HepG2 (cell line): ENCODE measurements around the gene BMPR1B. TPM values are rescaled to one million over a fixed set of nuclear protein-coding genes. Genes with fewer than 3 reads are reported as not detected.

Experiments
- ATAC-seq: fragments of 200-7000 bp; cut with Tn5 transposase; 3 replicates; pipeline ENCODE4 v1.9.1; 2020; ENCODE audit warnings: mild to moderate bottlenecking, moderate library complexity
- BruUV-seq: library from RNA; stranded (reverse); fragments of 400-500 nt; replicated peaks from 2 replicates; lab custom pipeline; 2021; lab: Mats Ljungman, UMichigan
- CTCF ChIA-PET: fragments of 300-600 bp; formaldehyde crosslinking; extraction: SDS; loops from one replicate; lab custom pipeline; 2021; ENCODE audit warnings: low total read pairs, inconsistent platforms, low intra/inter-chr PET ratio; lab: Yijun Ruan, JAX
- POLR2A ChIA-PET: fragments of 350-600 bp; sonication (Branson Sonifier 250); formaldehyde crosslinking; loops from one replicate; lab custom pipeline; 2020; ENCODE audit warnings: antibody characterized with exemption, inconsistent platforms; lab: Yijun Ruan, JAX
- DNase-seq: peaks from one replicate; pipeline ENCODE4 v3.0.0-alpha.2; 2015; ENCODE audit warnings: low spot score
- FAIRE-seq: peaks from 3 replicates; lab custom pipeline; 2011; peaks lifted over from hg19 to GRCh38; lab: Jason Lieb, UNC
- H2AFZ ChIP-seq: one replicate; pipeline ENCODE4 v1.6.1; 2011; ENCODE audit warnings: low read length, inconsistent platforms
- H3K27ac ChIP-seq: fragments of 300-600 bp; 3 replicates; pipeline ENCODE4 v1.8.0; 2011; ENCODE audit warnings: mixed run types, mild to moderate bottlenecking, mixed read lengths, low read length, inconsistent platforms; ENCODE audit not compliant: insufficient read depth; ENCODE audit errors: extremely low read length
- H3K27me3 ChIP-seq, 2 experiments: fragments of 200-600 bp in 1 of 2; 2 replicates in 1 of 2; 3 replicates in 1 of 2; pipeline versions ENCODE4 v1.6.0 to v1.8.0; 2011; ENCODE audit warnings: low read length in 2 of 2, mild to moderate bottlenecking in 2 of 2, moderate library complexity in 2 of 2, inconsistent platforms in 1 of 2; ENCODE audit not compliant: insufficient read depth in 2 of 2, control insufficient read depth in 1 of 2
- H3K36me3 ChIP-seq, 2 experiments: fragments of 200-600 bp in 1 of 2; replicated peaks in 1 of 2; 2 replicates in 1 of 2; 3 replicates in 1 of 2; pipeline versions ENCODE4 v1.5.1 to v1.8.0; 2011; ENCODE audit warnings: low read length in 2 of 2, inconsistent platforms in 1 of 2; ENCODE audit not compliant: insufficient read depth in 2 of 2, control insufficient read depth in 1 of 2
- H3K4me1 ChIP-seq: 2 replicates; pipeline ENCODE4 v1.5.1; 2012; ENCODE audit warnings: low read length, inconsistent platforms; ENCODE audit not compliant: insufficient read depth
- H3K4me2 ChIP-seq: 2 replicates; pipeline ENCODE4 v1.6.0; 2011; ENCODE audit warnings: low read depth, low read length, inconsistent platforms
- H3K4me3 ChIP-seq, 3 experiments: fragments of 200-600 bp in 1 of 3; sonication (generic), shearing (Covaris generic) in 1 of 3; replicated peaks in 1 of 3; 2 replicates each; pipeline ENCODE4 v1.5.1; 2011 to 2016; ENCODE audit warnings: low read length in 3 of 3, inconsistent platforms in 2 of 3, low read depth in 2 of 3, mild to moderate bottlenecking in 2 of 3, control low read depth in 1 of 3, mixed read lengths in 1 of 3; ENCODE audit not compliant: insufficient read depth in 1 of 3
- H3K79me2 ChIP-seq: one replicate; pipeline ENCODE4 v1.6.1; 2011; ENCODE audit warnings: low read length, inconsistent platforms; ENCODE audit not compliant: insufficient read depth
- H3K9ac ChIP-seq: 2 replicates; pipeline ENCODE4 v1.6.0; 2011; ENCODE audit warnings: mild to moderate bottlenecking, low read depth, low read length, inconsistent platforms; ENCODE audit not compliant: insufficient read depth
- H3K9me3 ChIP-seq: 2 replicates; pipeline ENCODE4 v1.5.1; 2012; ENCODE audit warnings: mild to moderate bottlenecking, low read length
- H4K20me1 ChIP-seq: 2 replicates; pipeline ENCODE4 v1.6.0; 2011; ENCODE audit warnings: inconsistent platforms, mild to moderate bottlenecking, low read length, moderate library complexity; ENCODE audit not compliant: insufficient read depth
- MEIS2 ChIP-seq: sonication (generic); formaldehyde crosslinking; IDR thresholded peaks from 2 replicates; pipeline ENCODE4 v1.9.0; 2021; ENCODE audit warnings: mild to moderate bottlenecking, missing genetic modification reagents
- MLXIP ChIP-seq: sonication (generic); formaldehyde crosslinking; IDR thresholded peaks from 2 replicates; pipeline ENCODE4 v1.9.0; 2021; ENCODE audit warnings: missing genetic modification reagents, borderline replicate concordance
- RBAK ChIP-seq: sonication (generic); formaldehyde crosslinking; IDR thresholded peaks from 2 replicates; pipeline ENCODE4 v1.5.1; 2020; ENCODE audit warnings: mild to moderate bottlenecking, missing genetic modification reagents
- REL ChIP-seq: sonication (generic); formaldehyde crosslinking; conservative IDR thresholded peaks from 2 replicates; pipeline ENCODE4 v1.8.0; 2022; ENCODE audit warnings: mild to moderate bottlenecking, missing genetic modification reagents, moderate library complexity
- ZHX2 ChIP-seq, 2 experiments: sonication (generic) in 1 of 2; formaldehyde crosslinking in 1 of 2; IDR thresholded peaks; 2 replicates each; pipeline versions ENCODE4 v1.6.1 to v1.9.0; 2014 to 2022; ENCODE audit warnings: antibody characterized with exemption in 1 of 2, borderline replicate concordance in 1 of 2, inconsistent platforms in 1 of 2, low read depth in 1 of 2, missing genetic modification reagents in 1 of 2
- ZNF710 ChIP-seq: sonication (generic); formaldehyde crosslinking; IDR thresholded peaks from 2 replicates; pipeline ENCODE4 v1.5.0; 2020; ENCODE audit warnings: mild to moderate bottlenecking, missing genetic modification reagents, borderline replicate concordance
- WGBS: methylation state at CpG from one replicate; pipeline ENCODE4 v1.1.6; 2017; ENCODE audit warnings: low lambda C conversion rate; 5-methylcytosine and 5-hydroxymethylcytosine counted together
- in situ Hi-C: cut with HindIII; loops from 2 replicates; pipeline ENCODE4 v1.10.0; 2017; ENCODE audit warnings: low pct_unique_long_range_greater_than_20kb; ENCODE audit not compliant: extremely low pct_ligation_motif_present
- intact Hi-C: fragments of 100-400 bp; cut with micrococcal nuclease; formaldehyde crosslinking; loops from one replicate; pipeline ENCODE4 v1.10.0; 2022; ENCODE audit not compliant: unreplicated experiment
- polyA plus RNA-seq, 8 experiments: library from polyadenylated mRNA; depleted of rRNA in 3 of 8; stranded (reverse) in 7 of 8; unstranded in 1 of 8; fragments of >200 nt; fragmentation: Illumina TruSeq in 4 of 8; extraction: Trizol in 4 of 8; gene quantifications; 2 replicates each; pipeline versions ENCODE4 v1.2.1 to v1.2.3, GENCODE V29; 2011 to 2016; ENCODE audit warnings: low read depth in 4 of 8, missing spikeins in 1 of 8, mixed read lengths in 1 of 8; ENCODE audit not compliant: insufficient read depth in 1 of 8
- total RNA-seq, 5 experiments: library from RNA; depleted of rRNA; stranded (reverse); fragments of >200 nt; fragmentation: Illumina TruSeq; extraction: Trizol; gene quantifications; 2 replicates each; pipeline ENCODE4 v1.2.3, GENCODE V29; 2016; ENCODE audit warnings: low read depth in 1 of 5
- TF ChIP-seq, protein P1 (sequence below), 2 experiments: sonication (generic) in 1 of 2; formaldehyde crosslinking in 1 of 2; IDR thresholded peaks; 2 replicates each; pipeline versions ENCODE4 v1.4.0 to v1.6.1; 2018 to 2020; ENCODE audit warnings: missing genetic modification reagents in 2 of 2, borderline replicate concordance in 1 of 2, low read depth in 1 of 2, mild to moderate bottlenecking in 1 of 2, missing biosample characterization in 1 of 2

BMPR1B gene
- total and polyA plus RNA-seq, 2 of the 13 experiments (the other 11 are each of a cell fraction or from before 2014, with no cell fraction given) = 0.07 TPM; not detected in 1

- whole genome bisulfite sequencing = 6% methylated on average over 5 of the region's 5 CpGs
- BruUV-seq = no TSS peak
- H3K4me2 ChIP-seq = no peak overlapping the region
- in situ Hi-C loops = no loop called here
- H4K20me1 ChIP-seq = no peaks in the 10 kb centered on the region
- no peaks in the 10 kb centered on the region for H3K4me1 ChIP-seq
- H3K9ac ChIP-seq = no peak overlapping the region
- H3K4me3 ChIP-seq = no peak overlapping the region
- POLR2A ChIA-PET = no interaction called here
- H3K27ac ChIP-seq = no peak overlapping the region
- FAIRE-seq (no peak), DNase-seq (no peak), ATAC-seq (no peak)
- intact Hi-C loops = no loop called here
- H3K27me3 ChIP-seq = peaks cover 1 to 5% of the 10 kb centered on the region in 2 experiments; a peak in 3 of 5 replicates
- H3K36me3 ChIP-seq = no peaks in the 10 kb centered on the region
- CTCF ChIA-PET = no interaction called here
- no peak overlapping the region for H2AFZ ChIP-seq
- no peaks in the 10 kb centered on the region for H3K79me2 ChIP-seq
- H3K9me3 ChIP-seq = no peaks in the 10 kb centered on the region
- TF ChIP-seq ZNF710 (CRISPR knock-in tag) (no peak), REL (CRISPR knock-in tag) (no peak), ZHX2 (IDR thresholded peaks at IDR 0.05; ENCODE audit: low read depth) (no peak), ZHX2 (CRISPR knock-in tag; IDR thresholded peaks at IDR 0.05; ENCODE audit: borderline replicate concordance) (no peak), MEIS2 (CRISPR knock-in tag) (no peak), RBAK (CRISPR knock-in tag) (no peak), MLXIP (CRISPR knock-in tag) (no peak)
- TF ChIP-seq, protein P1, sequence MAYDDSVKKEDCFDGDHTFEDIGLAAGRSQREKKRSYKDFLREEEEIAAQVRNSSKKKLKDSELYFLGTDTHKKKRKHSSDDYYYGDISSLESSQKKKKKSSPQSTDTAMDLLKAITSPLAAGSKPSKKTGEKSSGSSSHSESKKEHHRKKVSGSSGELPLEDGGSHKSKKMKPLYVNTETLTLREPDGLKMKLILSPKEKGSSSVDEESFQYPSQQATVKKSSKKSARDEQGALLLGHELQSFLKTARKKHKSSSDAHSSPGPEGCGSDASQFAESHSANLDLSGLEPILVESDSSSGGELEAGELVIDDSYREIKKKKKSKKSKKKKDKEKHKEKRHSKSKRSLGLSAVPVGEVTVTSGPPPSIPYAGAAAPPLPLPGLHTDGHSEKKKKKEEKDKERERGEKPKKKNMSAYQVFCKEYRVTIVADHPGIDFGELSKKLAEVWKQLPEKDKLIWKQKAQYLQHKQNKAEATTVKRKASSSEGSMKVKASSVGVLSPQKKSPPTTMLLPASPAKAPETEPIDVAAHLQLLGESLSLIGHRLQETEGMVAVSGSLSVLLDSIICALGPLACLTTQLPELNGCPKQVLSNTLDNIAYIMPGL (CRISPR knock-in tag; IDR thresholded peaks at IDR 0.05; ENCODE audit: borderline replicate concordance in 1 of 2, low read depth in 1 of 2) = no peak
Measured at GRCh38 chr4:95188701-95189370, 431.1 kb downstream of the BMPR1B start.
